Measurements from ENCODE around the gene LILRB2. TPM values are rescaled to one million over a fixed set of nuclear protein-coding genes. Genes with fewer than 3 reads are reported as not detected.

The LILRB2 gene
- total RNA-seq, 1 donor from 2014 or later: not detected

DNA sequence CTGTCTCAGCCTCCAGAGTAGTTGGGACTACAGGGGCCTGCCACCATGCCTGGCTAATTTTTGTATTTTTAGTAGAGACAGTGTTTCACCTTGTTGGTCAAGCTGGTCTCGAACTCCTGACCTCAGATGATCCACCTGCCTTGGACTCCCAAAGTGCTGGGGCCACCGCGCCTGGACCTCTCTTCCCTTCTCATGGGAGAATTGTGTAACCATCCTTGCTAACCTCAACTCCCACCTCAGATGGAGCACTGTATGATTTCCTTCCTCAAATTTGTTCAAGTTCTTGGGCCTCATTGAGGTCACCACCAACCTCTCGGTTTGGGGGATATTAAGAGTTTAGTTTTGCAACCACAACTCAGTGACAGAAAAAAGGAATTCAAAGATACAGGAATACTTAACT lies 21.3 kb upstream of the LILRB2 start:
- Mint-ChIP-seq H3K36me3 (ENCODE audit: insufficient read depth) (no peaks in the 10 kb centered on the region), H3K4me3 (ENCODE audit: low read depth) (no peak overlapping the region), H3K27me3 (peaks cover 34% of the 10 kb centered on the region), H3K9me3 (ENCODE audit: low read depth) (no peaks in the 10 kb centered on the region), H3K4me1 (ENCODE audit: low read depth) (no peaks in the 10 kb centered on the region), H3K27ac (no peak overlapping the region)
- DNase-seq (ENCODE audit: low spot score, unreplicated experiment): no peak
- TF ChIP-seq, protein P1, sequence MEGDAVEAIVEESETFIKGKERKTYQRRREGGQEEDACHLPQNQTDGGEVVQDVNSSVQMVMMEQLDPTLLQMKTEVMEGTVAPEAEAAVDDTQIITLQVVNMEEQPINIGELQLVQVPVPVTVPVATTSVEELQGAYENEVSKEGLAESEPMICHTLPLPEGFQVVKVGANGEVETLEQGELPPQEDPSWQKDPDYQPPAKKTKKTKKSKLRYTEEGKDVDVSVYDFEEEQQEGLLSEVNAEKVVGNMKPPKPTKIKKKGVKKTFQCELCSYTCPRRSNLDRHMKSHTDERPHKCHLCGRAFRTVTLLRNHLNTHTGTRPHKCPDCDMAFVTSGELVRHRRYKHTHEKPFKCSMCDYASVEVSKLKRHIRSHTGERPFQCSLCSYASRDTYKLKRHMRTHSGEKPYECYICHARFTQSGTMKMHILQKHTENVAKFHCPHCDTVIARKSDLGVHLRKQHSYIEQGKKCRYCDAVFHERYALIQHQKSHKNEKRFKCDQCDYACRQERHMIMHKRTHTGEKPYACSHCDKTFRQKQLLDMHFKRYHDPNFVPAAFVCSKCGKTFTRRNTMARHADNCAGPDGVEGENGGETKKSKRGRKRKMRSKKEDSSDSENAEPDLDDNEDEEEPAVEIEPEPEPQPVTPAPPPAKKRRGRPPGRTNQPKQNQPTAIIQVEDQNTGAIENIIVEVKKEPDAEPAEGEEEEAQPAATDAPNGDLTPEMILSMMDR (IDR thresholded peaks at IDR 0.05; ENCODE audit: unreplicated experiment): no peak

DNA sequence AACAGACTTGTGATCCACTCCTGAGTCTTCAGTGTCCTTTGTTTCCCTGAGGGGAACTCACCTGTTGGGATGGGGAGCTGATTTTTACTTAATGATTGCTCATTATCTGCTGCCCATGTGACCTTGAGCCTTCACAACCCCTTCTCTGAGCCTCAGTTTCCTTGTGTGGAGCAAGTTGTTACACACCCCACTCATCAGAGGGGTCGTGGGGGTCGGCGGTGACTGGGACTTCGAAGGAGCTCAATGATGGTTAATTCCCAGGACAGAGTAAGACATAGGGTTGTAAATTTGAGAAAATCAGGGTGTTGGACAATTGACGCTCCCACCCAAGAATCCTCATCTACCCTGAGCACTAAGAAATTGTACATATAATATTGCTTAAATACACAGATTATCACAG lies 18.6 kb upstream of the LILRB2 start:
- H3K4me3 Mint-ChIP-seq (ENCODE audit: low read depth): no peak overlapping the region
- H3K36me3 Mint-ChIP-seq (ENCODE audit: insufficient read depth): no peaks in the 10 kb centered on the region
- H3K27ac Mint-ChIP-seq: no peak overlapping the region
- TF ChIP-seq, protein P1 (IDR thresholded peaks at IDR 0.05; ENCODE audit: unreplicated experiment): no peak
- H3K9me3 Mint-ChIP-seq (ENCODE audit: low read depth): no peaks in the 10 kb centered on the region
- peaks cover 34% of the 10 kb centered on the region for H3K27me3 Mint-ChIP-seq
- DNase-seq (ENCODE audit: low spot score, unreplicated experiment): no peak
- H3K4me1 Mint-ChIP-seq (ENCODE audit: low read depth): no peaks in the 10 kb centered on the region

DNA sequence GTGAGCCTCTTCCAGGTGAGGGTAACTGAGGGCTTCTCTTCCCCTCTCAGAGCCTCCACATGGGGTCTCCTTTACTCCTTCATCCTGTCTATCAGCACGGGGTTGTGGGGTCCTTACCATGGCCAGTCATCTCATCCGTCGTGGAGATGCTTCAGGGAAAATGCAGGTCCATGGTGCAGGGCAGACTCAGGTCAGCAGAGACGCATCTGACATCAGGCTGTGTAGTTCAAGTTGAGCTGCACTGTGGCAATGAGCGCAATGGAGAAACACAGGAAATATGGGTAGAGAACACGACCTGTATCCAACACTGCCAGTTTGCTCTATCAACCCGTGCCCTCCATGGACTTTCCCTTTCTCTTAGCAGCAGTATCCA lies 18.2 kb upstream of the LILRB2 start:
- DNase-seq (ENCODE audit: low spot score, unreplicated experiment): no peak
- Mint-ChIP-seq H3K4me1 (ENCODE audit: low read depth) (no peaks in the 10 kb centered on the region), H3K9me3 (ENCODE audit: low read depth) (no peaks in the 10 kb centered on the region), H3K36me3 (ENCODE audit: insufficient read depth) (no peaks in the 10 kb centered on the region), H3K27ac (no peak overlapping the region), H3K27me3 (peaks cover 38% of the 10 kb centered on the region), H3K4me3 (ENCODE audit: low read depth) (no peak overlapping the region)
- TF ChIP-seq, protein P1 (IDR thresholded peaks at IDR 0.05; ENCODE audit: unreplicated experiment): no peak

DNA sequence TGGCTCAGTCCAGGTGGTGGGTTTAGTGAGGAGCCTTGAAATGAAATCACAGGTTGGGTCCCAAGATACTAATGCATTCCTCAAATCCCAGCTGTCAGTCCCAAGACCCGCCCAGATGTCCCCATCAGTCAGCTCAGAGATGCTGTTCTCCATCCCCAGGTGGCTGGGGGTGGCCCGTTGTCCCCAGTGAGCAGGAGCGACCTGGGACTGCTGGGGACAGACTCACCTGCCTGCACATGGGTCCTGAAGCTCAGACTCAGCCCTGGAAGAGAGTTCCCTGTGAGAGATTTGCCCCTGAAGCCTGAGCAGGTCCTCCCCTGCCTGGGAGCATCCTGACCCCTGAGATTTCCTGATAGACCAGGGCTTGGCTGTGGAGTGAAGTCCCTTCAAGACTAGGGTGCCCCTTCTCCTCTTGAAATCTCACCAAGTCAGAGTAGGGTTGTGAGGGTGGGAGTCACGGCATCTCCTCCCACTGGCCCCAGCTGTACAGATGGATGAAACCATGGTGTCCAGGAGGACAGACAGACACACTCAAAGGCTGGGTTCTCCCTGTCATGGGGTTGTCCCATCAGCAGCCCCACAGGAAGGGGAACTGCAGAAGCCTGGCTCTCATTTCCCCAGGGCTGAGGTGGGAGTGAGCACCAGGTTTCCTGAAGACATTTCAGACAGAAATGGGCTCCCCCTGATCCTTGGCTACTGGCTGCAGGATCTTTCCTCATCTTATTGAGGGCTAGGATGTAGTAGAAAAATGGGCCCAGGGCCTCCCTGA lies 17.6 kb upstream of the LILRB2 start:
- TF ChIP-seq, protein P1 (IDR thresholded peaks at IDR 0.05; ENCODE audit: unreplicated experiment): no peak
- Mint-ChIP-seq H3K27me3 (peaks cover 40% of the 10 kb centered on the region), H3K36me3 (ENCODE audit: insufficient read depth) (no peaks in the 10 kb centered on the region), H3K27ac (no peak overlapping the region), H3K4me1 (ENCODE audit: low read depth) (no peaks in the 10 kb centered on the region), H3K4me3 (ENCODE audit: low read depth) (no peak overlapping the region), H3K9me3 (ENCODE audit: low read depth) (no peaks in the 10 kb centered on the region)
- no peak for DNase-seq (ENCODE audit: low spot score, unreplicated experiment)

DNA sequence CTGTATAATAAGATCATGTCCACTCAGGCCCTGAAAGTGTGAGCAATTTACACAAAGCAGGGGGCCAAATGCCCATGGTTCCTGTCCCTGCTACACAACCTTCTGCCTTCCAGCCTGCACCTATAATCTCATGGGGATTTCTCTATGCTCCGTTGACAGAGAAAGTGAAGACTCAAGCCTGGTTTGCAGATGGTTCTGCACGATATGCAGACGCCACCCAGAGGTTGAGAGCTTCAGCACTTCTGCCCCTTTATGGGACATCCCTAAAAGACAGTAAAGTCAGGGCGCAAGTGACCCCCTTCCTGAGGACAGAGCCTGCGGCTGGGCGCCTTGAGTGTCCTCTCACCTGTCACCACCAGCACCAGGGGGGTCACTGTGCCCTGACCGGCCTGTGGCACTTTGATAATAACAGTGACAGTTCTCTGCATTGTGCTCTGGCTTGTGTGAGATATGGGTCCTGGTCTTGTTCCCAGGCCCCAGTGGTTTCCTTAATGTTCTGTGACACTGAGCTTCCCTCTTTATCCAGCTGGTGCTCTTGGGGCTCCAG lies 16.9 kb upstream of the LILRB2 start:
- H3K4me3 Mint-ChIP-seq (ENCODE audit: low read depth): no peak overlapping the region
- TF ChIP-seq, protein P1 (IDR thresholded peaks at IDR 0.05; ENCODE audit: unreplicated experiment): no peak
- DNase-seq (ENCODE audit: low spot score, unreplicated experiment): no peak
- no peaks in the 10 kb centered on the region for H3K4me1 Mint-ChIP-seq (ENCODE audit: low read depth)
- H3K27ac Mint-ChIP-seq: no peak overlapping the region
- H3K36me3 Mint-ChIP-seq (ENCODE audit: insufficient read depth): no peaks in the 10 kb centered on the region
- H3K27me3 Mint-ChIP-seq: peaks cover 47% of the 10 kb centered on the region
- no peaks in the 10 kb centered on the region for H3K9me3 Mint-ChIP-seq (ENCODE audit: low read depth)

All from progenitor cell of endocrine pancreas (in vitro differentiated cells).